HT-29 (cell line): ENCODE results near the gene SOX13. TPM values are rescaled to one million over a fixed set of nuclear protein-coding genes. Genes with fewer than 3 reads are reported as not detected.

Experiments
- DNase-seq: peaks from one replicate; pipeline ENCODE4 v3.0.0-alpha.2; 2015; ENCODE audit warnings: low spot score
- total RNA-seq: library from RNA; depleted of rRNA; stranded (reverse); fragments of >200 nt; shearing (Covaris generic); gene quantifications from 2 replicates; pipeline ENCODE4 v1.2.3, GENCODE V29; 2014

SOX13 gene
- total RNA-seq, 1 experiment from 2014 or later = 28.7 TPM

- DNase-seq = no peak
Measured at GRCh38 chr1:204062106-204062505, 10.8 kb upstream of the SOX13 start.

GRCh38 chr1:204065174-204065985, 7.5 kb upstream of the SOX13 start:
- DNase-seq = peak; percentile 43

- no peak for DNase-seq
Measured at GRCh38 chr1:204065986-204066300, 7.0 kb upstream of the SOX13 start.

GRCh38 chr1:204067935-204068334, 5.0 kb upstream of the SOX13 start:
- no peak for DNase-seq

GRCh38 chr1:204069887-204070286, 3.0 kb upstream of the SOX13 start:
- no peak for DNase-seq

GRCh38 chr1:204070895-204071294, 2.0 kb upstream of the SOX13 start:
- DNase-seq = no peak

- DNase-seq = peak; percentile 46
Measured at GRCh38 chr1:204073837-204074273, 940 bp downstream of the SOX13 start.

- DNase-seq = peak; percentile 69
Measured at GRCh38 chr1:204074274-204075138, 1.6 kb downstream of the SOX13 start.

GRCh38 chr1:204075139-204075521, 2.2 kb downstream of the SOX13 start:
- peak; percentile 42 for DNase-seq

- DNase-seq = no peak
Measured at GRCh38 chr1:204075890-204076846, 3.3 kb downstream of the SOX13 start.

GRCh38 chr1:204076891-204077290, 4.0 kb downstream of the SOX13 start:
- no peak for DNase-seq

GRCh38 chr1:204077979-204078696, 5.2 kb downstream of the SOX13 start:
- peak; percentile 55 for DNase-seq

- DNase-seq = no peak
Measured at GRCh38 chr1:204079608-204079999, 6.7 kb downstream of the SOX13 start.

- DNase-seq = peak; percentile 88
Measured at GRCh38 chr1:204080163-204080903, 7.4 kb downstream of the SOX13 start.

- DNase-seq = no peak
Measured at GRCh38 chr1:204081164-204081790, 8.4 kb downstream of the SOX13 start.

GRCh38 chr1:204081791-204082513, 9.0 kb downstream of the SOX13 start:
- no peak for DNase-seq

- DNase-seq = no peak
Measured at GRCh38 chr1:204083491-204083890, 10.6 kb downstream of the SOX13 start.

- DNase-seq = peak; percentile 75
Measured at GRCh38 chr1:204084247-204084772, 11.4 kb downstream of the SOX13 start.

GRCh38 chr1:204085876-204086275, 13.0 kb downstream of the SOX13 start:
- no peak for DNase-seq
